Naive thymus-derived CD8-positive, alpha-beta T cell (primary cell): ENCODE data around the gene SNAP47. TPM values are rescaled to one million over a fixed set of nuclear protein-coding genes. Genes with fewer than 3 reads are reported as not detected.

Source experiments
- ATAC-seq, 2 donors: fragments of 150-1000 bp; cut with Tn5 transposase in 1 of 2; sonication (Bioruptor Pico), chemical (Tn5 transposase) in 1 of 2; 1 replicate in 1 of 2; 2 replicates in 1 of 2; pipeline ENCODE4 v1.10.0; 2021; ENCODE audit warnings: mild to moderate bottlenecking in 2 of 2, moderate library complexity in 2 of 2
- POLR2A ChIA-PET: fragments of 350-600 bp; sonication (Branson Sonifier 250); formaldehyde crosslinking; loops from one replicate; lab custom pipeline; 2021; ENCODE audit warnings: antibody characterized with exemption; lab: Charles Lee
- DNase-seq, 10 donors: peaks; one replicate each; pipeline versions ENCODE4 v3.0.0 to v3.0.0-alpha.2; 2020 to 2022
- H3K27ac Mint-ChIP-seq, 10 donors: one replicate each; pipeline ENCODE4 v1.8.0; 2020 to 2022; ENCODE audit warnings: mild to moderate bottlenecking in 10 of 10, mixed read lengths in 10 of 10, moderate library complexity in 4 of 10, inconsistent platforms in 1 of 10
- H3K27me3 Mint-ChIP-seq, 5 donors: one replicate each; pipeline ENCODE4 v1.8.0; 2021 to 2022; ENCODE audit warnings: mixed read lengths in 5 of 5
- H3K36me3 Mint-ChIP-seq, 3 donors: one replicate each; pipeline ENCODE4 v1.8.0; 2020 to 2022; ENCODE audit warnings: mixed read lengths in 3 of 3, mild to moderate bottlenecking in 2 of 3, inconsistent platforms in 1 of 3
- H3K4me1 Mint-ChIP-seq, 4 donors: one replicate each; pipeline ENCODE4 v1.8.0; 2021 to 2022; ENCODE audit warnings: mixed read lengths in 4 of 4
- H3K4me3 Mint-ChIP-seq, 10 donors: one replicate each; pipeline ENCODE4 v1.8.0; 2020 to 2022; ENCODE audit warnings: mild to moderate bottlenecking in 10 of 10, mixed read lengths in 10 of 10, moderate library complexity in 6 of 10, inconsistent platforms in 1 of 10
- H3K9me3 Mint-ChIP-seq, 9 donors: one replicate each; pipeline ENCODE4 v1.8.0; 2020 to 2022; ENCODE audit warnings: mixed read lengths in 9 of 9, mild to moderate bottlenecking in 3 of 9, inconsistent platforms in 1 of 9, moderate library complexity in 1 of 9
- polyA plus RNA-seq, 3 donors: library from polyadenylated mRNA; unstranded; fragments of 300-500 nt; fragmentation: Illumina TruSeq; gene quantifications; one replicate each; pipeline ENCODE4 v1.2.3, GENCODE V29; 2021
- total RNA-seq, 8 experiments: library from RNA in 2 of 8; stranded (reverse) in 2 of 8; gene quantifications; one replicate each; pipeline ENCODE4 v1.2.3 and lab custom pipeline; 2021 to 2026

Gene SNAP47
- total and polyA plus RNA-seq, 5 experiments from 2014 or later, result 25.0 to 46.6 (median 40.0) TPM

GRCh38 chr1:227758366-227758765 lies 23.1 kb downstream of the SNAP47 start:
- POLR2A ChIA-PET, result no interaction called here

GRCh38 chr1:227759341-227760300 lies 24.4 kb downstream of the SNAP47 start:
- DNase-seq (no peak), ATAC-seq (no peak)
- H3K9me3 Mint-ChIP-seq, result no peaks in the 10 kb centered on the region
- H3K36me3 Mint-ChIP-seq, result peaks cover 0 to 43% (median 4%) of the 10 kb centered on the region in 3 donors
- H3K4me3 Mint-ChIP-seq, result no peak overlapping the region
- H3K27ac Mint-ChIP-seq, result peak overlapping the region in 2 of 10 donors; percentile 36 to 57
- H3K27me3 Mint-ChIP-seq, result no peaks in the 10 kb centered on the region
- peaks cover 17 to 41% (median 40%) of the 10 kb centered on the region in 4 donors for H3K4me1 Mint-ChIP-seq
- POLR2A ChIA-PET, result no interaction called here

More at GRCh38 chr1:227758366-227758765, 23.1 kb downstream of the SNAP47 start:
- no peaks in the 10 kb centered on the region for H3K9me3 Mint-ChIP-seq
- DNase-seq (peak in 1 of 10 donors; percentile 31), ATAC-seq (no peak)
- H3K27me3 Mint-ChIP-seq, result no peaks in the 10 kb centered on the region
- H3K27ac Mint-ChIP-seq, result no peak overlapping the region
- no peak overlapping the region for H3K4me3 Mint-ChIP-seq
- peaks cover 13 to 34% (median 29%) of the 10 kb centered on the region in 4 donors for H3K4me1 Mint-ChIP-seq
- peaks cover 0 to 48% (median 4%) of the 10 kb centered on the region in 3 donors for H3K36me3 Mint-ChIP-seq

- H3K27ac Mint-ChIP-seq, result peak overlapping the region in 1 of 10 donors; percentile 11
- POLR2A ChIA-PET, result interaction anchor here (1.2 kb wide), 1 partner anchor 188 kb away, joined by 3 read pairs; no protein-coding TSS in a partner anchor
- H3K9me3 Mint-ChIP-seq, result no peaks in the 10 kb centered on the region
- ATAC-seq, result no peak
- peaks cover 0 to 37% (median 4%) of the 10 kb centered on the region in 3 donors for H3K36me3 Mint-ChIP-seq
- H3K4me1 Mint-ChIP-seq, result peaks cover 17 to 49% (median 48%) of the 10 kb centered on the region in 4 donors
- no peaks in the 10 kb centered on the region for H3K27me3 Mint-ChIP-seq
- DNase-seq, result peak in 1 of 10 donors; percentile 34
- H3K4me3 Mint-ChIP-seq, result no peak overlapping the region
Measured at GRCh38 chr1:227760377-227760776, 25.1 kb downstream of the SNAP47 start.

GRCh38 chr1:227761621-227762230 lies 26.5 kb downstream of the SNAP47 start:
- peaks cover 26 to 63% (median 61%) of the 10 kb centered on the region in 4 donors for H3K4me1 Mint-ChIP-seq
- DNase-seq, result peak in 1 of 10 donors; percentile 59
- POLR2A ChIA-PET, result interaction anchor here (0.6 to 2.0 kb wide), 7 partner anchors 17 to 188 kb away, joined by 3 to 11 read pairs (median 3); partner anchors contain the start of gene JMJD4
- H3K4me3 Mint-ChIP-seq, result peak overlapping the region in 8 of 10 donors; percentile 7 to 78 (median 56)
- no peak for ATAC-seq
- peak overlapping the region in 9 of 10 donors; percentile 12 to 93 (median 76) for H3K27ac Mint-ChIP-seq
- no peaks in the 10 kb centered on the region for H3K27me3 Mint-ChIP-seq
- H3K9me3 Mint-ChIP-seq, result no peaks in the 10 kb centered on the region
- peaks cover 0 to 29% (median 2%) of the 10 kb centered on the region in 3 donors for H3K36me3 Mint-ChIP-seq

GRCh38 chr1:227762231-227762911 lies 27.1 kb downstream of the SNAP47 start:
- POLR2A ChIA-PET, result interaction anchor here (0.6 to 2.0 kb wide), 9 partner anchors 17 to 187 kb away, joined by 3 to 13 read pairs (median 3); partner anchors contain the start of genes JMJD4 and WNT9A
- Mint-ChIP-seq H3K36me3 (peaks cover 0 to 26% (median 2%) of the 10 kb centered on the region in 3 donors), H3K27ac (peak overlapping the region; percentile 63 to 95 (median 88)), H3K4me1 (peaks cover 30 to 69% (median 68%) of the 10 kb centered on the region in 4 donors), H3K4me3 (peak overlapping the region in 9 of 10 donors; percentile 56 to 84 (median 71)), H3K27me3 (no peaks in the 10 kb centered on the region), H3K9me3 (no peaks in the 10 kb centered on the region)
- DNase-seq, result peak; percentile 79 to 94 (median 85)
- peak; percentile 61 to 63 for ATAC-seq

- peaks cover 35 to 80% (median 75%) of the 10 kb centered on the region in 4 donors for H3K4me1 Mint-ChIP-seq
- DNase-seq, result peak in 2 of 10 donors; percentile 17 to 51
- peak overlapping the region in 7 of 10 donors; percentile 5 to 84 (median 56) for H3K4me3 Mint-ChIP-seq
- peak overlapping the region in 9 of 10 donors; percentile 61 to 95 (median 88) for H3K27ac Mint-ChIP-seq
- ATAC-seq, result no peak
- H3K27me3 Mint-ChIP-seq, result no peaks in the 10 kb centered on the region
- H3K36me3 Mint-ChIP-seq, result peaks cover 0 to 27% (median 8%) of the 10 kb centered on the region in 3 donors
- H3K9me3 Mint-ChIP-seq, result no peaks in the 10 kb centered on the region
- POLR2A ChIA-PET, result interaction anchor here (0.7 to 3.4 kb wide), 7 partner anchors 10 to 184 kb away, joined by 3 to 19 read pairs (median 5); partner anchors contain the start of gene WNT9A
Measured at GRCh38 chr1:227763246-227764018, 28.2 kb downstream of the SNAP47 start.

- Mint-ChIP-seq H3K36me3 (peaks cover 0 to 25% (median 11%) of the 10 kb centered on the region in 3 donors), H3K27me3 (no peaks in the 10 kb centered on the region), H3K4me3 (peak overlapping the region in 6 of 10 donors; percentile 5 to 73 (median 46)), H3K4me1 (peaks cover 37 to 85% (median 78%) of the 10 kb centered on the region in 4 donors), H3K27ac (peak overlapping the region in 9 of 10 donors; percentile 9 to 92 (median 80)), H3K9me3 (no peaks in the 10 kb centered on the region)
- POLR2A ChIA-PET, result interaction anchor here (0.7 to 3.4 kb wide), 4 partner anchors 10 to 183 kb away, joined by 3 to 19 read pairs (median 12); partner anchors contain the start of gene WNT9A
- DNase-seq (peak in 1 of 10 donors; percentile 51), ATAC-seq (no peak)
Measured at GRCh38 chr1:227764019-227764391, 28.8 kb downstream of the SNAP47 start.

GRCh38 chr1:227765261-227766014 lies 30.2 kb downstream of the SNAP47 start:
- H3K9me3 Mint-ChIP-seq, result no peaks in the 10 kb centered on the region
- peak overlapping the region; percentile 87 to 96 (median 92) for H3K27ac Mint-ChIP-seq
- peaks cover 0 to 15% (median 9%) of the 10 kb centered on the region in 3 donors for H3K36me3 Mint-ChIP-seq
- POLR2A ChIA-PET, result interaction anchor here (0.8 to 3.4 kb wide), 12 partner anchors 9 to 400 kb away, joined by 3 to 38 read pairs (median 7); partner anchors contain the start of genes ARF1, IBA57, JMJD4 and SNAP47
- peak overlapping the region in 9 of 10 donors; percentile 26 to 86 (median 76) for H3K4me3 Mint-ChIP-seq
- peaks cover 38 to 87% (median 78%) of the 10 kb centered on the region in 4 donors for H3K4me1 Mint-ChIP-seq
- no peaks in the 10 kb centered on the region for H3K27me3 Mint-ChIP-seq
- ATAC-seq (no peak), DNase-seq (peak in 1 of 10 donors; percentile 59)

- POLR2A ChIA-PET, result interaction anchor here (0.7 to 3.4 kb wide), 13 partner anchors 8 to 417 kb away, joined by 3 to 38 read pairs (median 6); partner anchors contain the start of genes ARF1, IBA57, JMJD4 and SNAP47
- peak overlapping the region; percentile 59 to 86 (median 76) for H3K4me3 Mint-ChIP-seq
- H3K27me3 Mint-ChIP-seq, result no peaks in the 10 kb centered on the region
- H3K36me3 Mint-ChIP-seq, result peaks cover 0 to 13% (median 10%) of the 10 kb centered on the region in 3 donors
- no peaks in the 10 kb centered on the region for H3K9me3 Mint-ChIP-seq
- ATAC-seq (peak; percentile 85 to 86), DNase-seq (peak; percentile 36 to 90 (median 76))
- peak overlapping the region; percentile 87 to 96 (median 92) for H3K27ac Mint-ChIP-seq
- H3K4me1 Mint-ChIP-seq, result peaks cover 37 to 85% (median 75%) of the 10 kb centered on the region in 4 donors
Measured at GRCh38 chr1:227766015-227766634, 30.9 kb downstream of the SNAP47 start.
